Endothelial cell (in vitro differentiated cells): ENCODE results near the gene TBC1D16. TPM values are rescaled to one million over a fixed set of nuclear protein-coding genes. Genes with fewer than 3 reads are reported as not detected.
A peak's percentile ranks its signal among the peaks of the same experiment; 100 is the strongest.

Experiments
- DNase-seq: peaks from one replicate; pipeline ENCODE4 v3.0.0; 2021; ENCODE audit warnings: low spot score
- H3K27ac Mint-ChIP-seq: one replicate; pipeline ENCODE4 v1.8.0; 2021; ENCODE audit warnings: mixed read lengths, inconsistent platforms; ENCODE audit not compliant: unreplicated experiment
- H3K27me3 Mint-ChIP-seq: one replicate; pipeline ENCODE4 v1.8.0; 2021; ENCODE audit warnings: mild to moderate bottlenecking, moderate library complexity, mixed read lengths, inconsistent platforms; ENCODE audit not compliant: unreplicated experiment
- H3K36me3 Mint-ChIP-seq: one replicate; pipeline ENCODE4 v1.8.0; 2021; ENCODE audit warnings: mild to moderate bottlenecking, low read depth, mixed read lengths, inconsistent platforms; ENCODE audit not compliant: unreplicated experiment
- H3K4me1 Mint-ChIP-seq: one replicate; pipeline ENCODE4 v1.8.0; 2021; ENCODE audit warnings: mild to moderate bottlenecking, mixed read lengths, inconsistent platforms; ENCODE audit not compliant: unreplicated experiment
- H3K4me3 Mint-ChIP-seq: one replicate; pipeline ENCODE4 v1.8.0; 2021; ENCODE audit warnings: mild to moderate bottlenecking, mixed read lengths, inconsistent platforms; ENCODE audit not compliant: unreplicated experiment
- H3K9me3 Mint-ChIP-seq: one replicate; pipeline ENCODE4 v1.8.0; 2021; ENCODE audit warnings: mixed read lengths, inconsistent platforms; ENCODE audit not compliant: unreplicated experiment
- CTCF ChIP-seq: fragments of 200-600 bp; sonication (generic); IDR thresholded peaks from one replicate; pipeline ENCODE4 v1.5.0; 2021; ENCODE audit warnings: antibody characterized with exemption; ENCODE audit not compliant: unreplicated experiment
- total RNA-seq: library from RNA; stranded (reverse); fragmentation: NEBNext Ultra II Directional; extraction: Animal tissue kit (Norgen Biotek cat#: 25700); gene quantifications from one replicate; pipeline ENCODE4 v1.2.1, GENCODE V29; 2021; ENCODE audit not compliant: unreplicated experiment

Gene TBC1D16
- total RNA-seq, 1 donor from 2014 or later = 126 TPM

- Mint-ChIP-seq H3K27ac (no peak overlapping the region), H3K36me3 (peaks cover 9% of the 10 kb centered on the region), H3K27me3 (peaks cover 2% of the 10 kb centered on the region), H3K4me1 (peaks cover 36% of the 10 kb centered on the region), H3K9me3 (no peaks in the 10 kb centered on the region), H3K4me3 (no peak overlapping the region)
- DNase-seq = no peak
- TF ChIP-seq CTCF = no peak
Measured at GRCh38 chr17:79982986-79983385, 52.7 kb downstream of the TBC1D16 start.

- Mint-ChIP-seq H3K4me3 (no peak overlapping the region), H3K4me1 (peaks cover 28% of the 10 kb centered on the region), H3K9me3 (no peaks in the 10 kb centered on the region), H3K27me3 (peaks cover 2% of the 10 kb centered on the region), H3K27ac (peak overlapping the region; percentile 30), H3K36me3 (peaks cover 11% of the 10 kb centered on the region)
- DNase-seq = no peak
- TF ChIP-seq CTCF = no peak
Measured at GRCh38 chr17:79981661-79982101, 54.0 kb downstream of the TBC1D16 start.

- H3K9me3 Mint-ChIP-seq = no peaks in the 10 kb centered on the region
- no peak overlapping the region for H3K27ac Mint-ChIP-seq
- DNase-seq = no peak
- H3K4me3 Mint-ChIP-seq = no peak overlapping the region
- TF ChIP-seq CTCF = no peak
- peaks cover 2% of the 10 kb centered on the region for H3K27me3 Mint-ChIP-seq
- peaks cover 11% of the 10 kb centered on the region for H3K36me3 Mint-ChIP-seq
- peaks cover 26% of the 10 kb centered on the region for H3K4me1 Mint-ChIP-seq
Measured at GRCh38 chr17:79981090-79981489, 54.6 kb downstream of the TBC1D16 start.

GRCh38 chr17:79980246-79981043, 55.2 kb downstream of the TBC1D16 start:
- Mint-ChIP-seq H3K36me3 (peaks cover 6% of the 10 kb centered on the region), H3K4me3 (no peak overlapping the region)

More at GRCh38 chr17:79980246-79981043, 55.2 kb downstream of the TBC1D16 start:
- TF ChIP-seq CTCF = no peak
- DNase-seq = no peak
- peaks cover 2% of the 10 kb centered on the region for H3K27me3 Mint-ChIP-seq
- H3K4me1 Mint-ChIP-seq = peaks cover 20% of the 10 kb centered on the region
- no peak overlapping the region for H3K27ac Mint-ChIP-seq
- H3K9me3 Mint-ChIP-seq = no peaks in the 10 kb centered on the region
